HG03558 (cell line): ENCODE data around the gene IL27RA.

Experiments
- ATAC-seq: cut with Tn5 transposase; IDR thresholded peaks from one replicate; pipeline ENCODE4 v1.9.1; 2021; ENCODE audit warnings: moderate number of reproducible peaks; ENCODE audit not compliant: unreplicated experiment; ENCODE audit errors: extremely low read depth

IL27RA gene

GRCh38 chr19:14031719-14032480 is at the start of gene IL27RA:
Gene IL27RA (plus strand): TSS chr19:14031762. CDS start chr19:14031873, 111 bp downstream.
- ATAC-seq: no peak

- no peak for ATAC-seq
These were observed 49.5 kb upstream of the IL27RA start for GRCh38 chr19:13981988-13982501.

GRCh38 chr19:13982773-13983172 is 48.8 kb upstream of the IL27RA start:
- ATAC-seq: no peak

- no peak for ATAC-seq
These were observed 48.2 kb upstream of the IL27RA start for GRCh38 chr19:13983213-13983889.

- ATAC-seq: no peak
These were observed 47.4 kb upstream of the IL27RA start for GRCh38 chr19:13984186-13984585.

- no peak for ATAC-seq
These were observed 46.5 kb upstream of the IL27RA start for GRCh38 chr19:13984875-13985741.

GRCh38 chr19:13985771-13986347 is 45.7 kb upstream of the IL27RA start:
- ATAC-seq: peak; percentile 9

GRCh38 chr19:13986348-13986904 is 45.1 kb upstream of the IL27RA start:
- peak; percentile 56 for ATAC-seq

- no peak for ATAC-seq
These were observed 44.3 kb upstream of the IL27RA start for GRCh38 chr19:13987101-13987890.

GRCh38 chr19:13989487-13989886 is 42.1 kb upstream of the IL27RA start:
- no peak for ATAC-seq

GRCh38 chr19:13990085-13990484 is 41.5 kb upstream of the IL27RA start:
- ATAC-seq: no peak

- no peak for ATAC-seq
These were observed 39.5 kb upstream of the IL27RA start for GRCh38 chr19:13992025-13992424.

GRCh38 chr19:13993590-13994300 is 37.8 kb upstream of the IL27RA start:
- no peak for ATAC-seq

GRCh38 chr19:13995017-13995728 is 36.4 kb upstream of the IL27RA start:
- ATAC-seq: no peak

GRCh38 chr19:13995878-13996765 is 35.4 kb upstream of the IL27RA start:
- ATAC-seq: no peak

GRCh38 chr19:13996928-13997630 is 34.5 kb upstream of the IL27RA start:
- no peak for ATAC-seq
